Measurements from ENCODE around the gene RAP1GDS1.
"Not testable (repeated sequence)": the region's sequence is repeated elsewhere in the genome, so short reads cannot be mapped to it uniquely, and the experiment has no call there.

RAP1GDS1 gene

DNA sequence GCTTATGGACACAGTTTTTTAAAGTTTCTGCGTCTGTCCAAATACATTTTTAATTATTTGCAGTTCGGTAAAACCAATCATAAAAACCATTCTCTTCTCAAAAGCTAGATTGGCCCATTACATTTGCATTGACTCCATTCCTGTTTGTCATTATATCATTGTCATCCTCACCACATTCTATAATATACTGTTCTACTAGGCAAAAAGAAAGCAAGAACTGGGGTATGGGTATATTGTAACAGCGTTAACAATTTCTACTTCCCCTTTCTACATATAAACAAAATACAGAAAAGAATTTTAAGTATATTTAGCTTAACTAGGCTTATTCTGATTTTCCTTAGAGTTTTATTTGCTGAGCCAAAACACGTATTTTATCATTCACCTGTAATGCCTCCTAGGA, 91.8 kb downstream of the RAP1GDS1 start:
- DNase-seq (ENCODE audit: low read depth) = no peak

DNA sequence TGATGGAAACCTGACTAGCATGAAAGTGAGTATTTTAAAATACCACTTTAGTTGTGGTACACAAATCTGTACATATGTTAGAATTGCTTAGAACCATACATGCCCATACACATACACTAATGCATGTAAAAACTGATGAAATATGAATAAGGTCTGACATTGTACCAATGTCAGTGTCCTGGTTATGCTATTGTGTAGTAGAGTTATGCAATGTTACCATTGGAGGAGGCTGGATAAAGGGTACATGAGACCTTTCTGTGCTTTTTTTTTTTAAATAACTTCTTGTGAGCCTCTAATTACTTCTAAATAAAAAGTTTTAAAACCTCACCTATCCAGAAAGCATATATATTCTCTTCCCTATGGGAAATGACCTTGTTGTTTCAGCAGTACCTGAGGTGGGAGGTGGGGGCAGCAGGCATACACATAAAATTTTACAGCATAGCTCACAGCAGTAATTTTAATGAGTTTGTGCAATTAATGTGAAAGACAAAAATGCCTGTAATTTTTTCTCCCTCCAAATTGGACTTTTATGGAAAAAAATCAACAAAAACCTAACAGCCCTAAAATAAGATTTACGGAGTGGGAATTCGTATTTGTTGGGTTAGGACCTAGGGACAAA, 97.6 kb downstream of the RAP1GDS1 start:
- no peak for DNase-seq (ENCODE audit: low read depth)

DNA sequence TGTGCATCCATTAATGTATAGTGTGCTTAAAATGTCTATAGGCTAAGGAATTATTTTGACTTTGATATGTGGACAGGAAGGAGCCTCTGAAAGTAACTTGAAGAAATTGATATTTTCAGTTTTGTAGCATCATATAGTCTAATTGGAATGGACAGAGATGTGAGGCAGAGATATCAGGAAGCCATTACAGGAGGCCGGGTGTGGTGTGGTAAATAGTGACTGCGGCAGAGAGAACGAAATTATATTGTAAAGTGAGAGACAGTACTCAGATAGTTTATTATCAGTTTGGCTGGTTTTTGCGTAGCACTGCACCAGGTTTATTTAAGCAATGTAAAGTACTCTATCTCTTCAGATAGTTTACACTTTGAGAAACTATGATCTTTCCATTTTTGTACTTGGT, 98.5 kb downstream of the RAP1GDS1 start:
- DNase-seq (ENCODE audit: low read depth) = no peak

DNA sequence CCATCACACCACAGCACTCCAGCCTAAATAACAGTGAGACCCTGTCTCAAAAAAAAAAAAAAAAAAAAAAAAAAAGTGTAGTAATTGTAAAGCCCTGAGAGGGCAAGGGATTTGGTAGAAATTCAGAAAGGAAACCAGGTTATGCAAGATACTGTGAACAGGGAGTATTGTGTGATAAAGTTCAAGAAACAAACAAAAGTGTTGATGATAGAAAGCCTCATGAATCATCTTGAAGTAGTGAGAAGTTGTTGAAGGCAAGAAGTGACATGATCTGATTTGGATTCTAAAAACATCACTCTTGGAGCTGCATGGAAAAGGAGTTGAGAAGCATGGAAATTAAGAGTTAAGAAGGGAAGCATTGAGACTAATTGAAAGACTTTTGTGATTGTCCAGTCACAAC, 102.2 kb downstream of the RAP1GDS1 start:
- DNase-seq (ENCODE audit: low read depth) = no peak

DNA sequence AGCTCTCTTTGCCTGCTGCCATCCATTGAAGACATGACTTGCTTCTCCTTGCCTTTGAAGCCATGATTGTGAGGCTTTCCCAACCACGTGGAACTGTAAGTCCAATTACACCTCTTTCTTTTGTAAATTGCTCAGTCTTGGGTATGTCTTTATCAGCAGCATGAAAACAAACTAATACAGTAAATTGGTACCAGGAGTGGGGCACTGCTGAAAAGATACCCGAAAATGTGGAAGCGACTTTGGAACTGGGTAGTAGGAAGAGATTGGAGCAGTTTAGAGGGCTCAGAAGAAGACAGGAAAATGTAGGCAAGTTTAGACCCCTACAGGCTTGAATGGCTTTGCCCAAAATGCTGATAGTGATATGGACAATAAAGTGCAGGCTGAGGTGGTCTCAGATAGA, 105.1 kb downstream of the RAP1GDS1 start:
- DNase-seq (ENCODE audit: low read depth) = not testable (repeated sequence)

DNA sequence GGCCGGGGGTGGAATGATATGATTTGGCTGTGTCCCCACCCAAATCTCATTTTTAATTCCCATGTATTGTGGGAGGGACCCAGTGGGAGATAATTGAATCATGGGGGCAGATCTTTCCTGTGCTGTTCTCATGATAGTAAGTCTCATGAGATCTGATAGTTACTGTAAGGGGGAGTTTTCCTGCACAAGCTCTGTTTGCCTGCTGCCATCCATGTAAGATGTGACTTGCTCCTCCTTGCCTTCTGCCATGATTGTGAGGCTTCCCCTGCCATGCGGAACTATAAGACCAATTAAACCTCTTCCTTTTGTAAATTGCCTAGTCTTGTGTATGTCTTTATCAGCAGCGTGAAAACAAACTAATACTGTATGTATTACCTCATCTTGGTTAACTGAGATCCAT, 106.8 kb downstream of the RAP1GDS1 start:
- not testable (repeated sequence) for DNase-seq (ENCODE audit: low read depth)

DNA sequence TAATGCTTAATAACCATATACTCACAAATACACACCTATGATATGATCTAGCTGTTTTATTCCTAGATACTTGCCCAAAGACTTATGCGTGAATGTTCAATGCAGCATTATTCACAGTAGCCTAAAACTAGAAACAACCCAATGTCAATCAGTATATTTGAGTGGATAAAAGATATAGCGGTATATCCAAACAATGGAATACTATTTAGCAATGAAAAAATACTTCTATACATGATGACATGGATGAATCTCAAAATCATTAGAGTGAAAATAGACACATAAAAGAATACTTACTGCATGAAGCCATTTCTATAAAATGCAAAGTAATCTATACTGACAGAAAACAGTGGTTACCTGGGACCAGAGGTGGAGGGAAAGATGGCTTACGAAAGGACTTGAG, 108.1 kb downstream of the RAP1GDS1 start:
- DNase-seq (ENCODE audit: low read depth) = no peak

DNA sequence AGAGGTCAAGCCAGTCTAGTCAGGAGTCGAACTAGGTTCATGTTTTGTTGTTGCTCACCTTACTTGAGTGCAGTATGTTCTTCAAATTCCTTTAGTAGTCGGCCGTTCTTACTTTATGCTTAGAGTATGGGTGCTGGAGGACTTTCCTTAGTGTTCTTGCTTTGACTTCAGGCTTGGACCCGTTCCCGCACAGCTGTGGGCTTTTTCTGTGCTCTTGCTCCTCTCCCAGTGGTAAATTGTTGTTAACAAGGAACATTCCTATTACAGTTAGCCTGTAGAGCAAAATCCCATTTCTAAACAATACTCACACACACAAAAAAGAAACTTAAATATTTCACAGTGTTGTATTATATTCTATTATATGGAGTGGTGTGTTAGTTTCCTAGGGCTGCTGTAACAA, 113.5 kb downstream of the RAP1GDS1 start:
- no peak for DNase-seq (ENCODE audit: low read depth)

DNA sequence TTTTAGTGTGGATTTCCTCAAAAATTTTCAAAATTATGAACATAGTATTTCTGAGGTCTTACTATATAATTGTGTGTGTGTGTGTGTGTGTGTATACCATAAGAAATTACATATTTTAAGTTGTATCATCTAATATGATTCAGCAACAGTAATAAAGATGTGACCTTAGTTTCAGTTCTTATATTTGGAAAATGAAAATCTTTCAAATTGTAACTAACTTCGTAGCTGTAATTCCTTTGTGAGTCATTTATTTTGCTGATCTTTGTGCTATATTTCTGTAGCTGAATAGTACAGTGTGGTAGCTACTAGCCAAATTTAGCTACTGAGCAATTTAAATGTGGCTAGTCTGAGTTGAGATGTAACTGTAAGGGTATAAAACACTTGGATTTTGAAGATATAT, 116.4 kb downstream of the RAP1GDS1 start:
- no peak for DNase-seq (ENCODE audit: low read depth)

DNA sequence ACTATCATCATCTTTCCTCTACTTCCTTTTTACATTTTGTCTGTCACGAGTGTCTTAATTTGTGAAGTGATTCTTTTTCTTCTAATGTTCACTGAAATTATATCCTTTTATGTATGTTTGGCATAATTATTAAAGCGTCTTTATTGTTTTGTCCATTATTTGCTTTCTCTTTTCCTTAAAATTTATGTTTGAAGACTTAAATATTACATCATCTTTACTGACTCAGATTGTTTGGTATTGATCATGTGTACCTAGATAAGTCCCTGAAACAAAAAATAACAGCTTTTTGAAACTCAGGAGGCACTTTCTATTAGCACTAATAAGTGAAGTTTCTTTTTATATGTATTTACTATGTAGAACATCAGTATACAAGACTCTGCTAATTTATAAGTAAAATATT, 120.1 kb downstream of the RAP1GDS1 start:
- no peak for DNase-seq (ENCODE audit: low read depth)

DNA sequence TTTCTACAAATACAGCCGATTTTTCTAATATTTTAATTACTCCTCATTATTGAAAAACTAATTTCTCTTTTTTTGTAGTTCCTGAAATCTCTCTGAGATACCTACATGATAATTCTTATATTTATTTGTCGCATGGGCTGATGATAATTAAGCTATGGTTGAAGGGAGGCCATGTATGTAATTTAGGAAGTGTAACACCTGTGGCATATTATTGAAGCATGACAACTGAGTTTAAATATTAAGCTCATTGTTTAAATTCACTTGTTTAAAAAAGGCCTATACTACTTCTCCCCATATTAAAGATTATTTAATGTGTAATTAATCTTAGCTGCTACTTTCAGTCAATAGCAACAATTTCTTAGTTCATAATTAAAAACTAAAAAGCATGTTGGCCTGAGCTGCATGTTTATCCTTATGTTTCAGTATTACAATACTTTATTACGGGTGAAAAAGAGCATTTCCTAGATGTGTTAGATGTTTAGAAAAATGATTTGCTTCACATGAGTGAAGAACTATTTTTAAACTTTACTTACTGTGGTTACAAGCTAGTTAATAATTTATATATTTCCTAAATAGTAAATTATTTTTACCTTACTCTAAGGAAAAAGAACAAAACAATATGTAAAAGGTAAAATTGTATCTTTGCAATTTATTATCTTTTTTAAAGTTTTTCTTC, 122.4 kb downstream of the RAP1GDS1 start:
- DNase-seq (ENCODE audit: low read depth) = no peak

DNA sequence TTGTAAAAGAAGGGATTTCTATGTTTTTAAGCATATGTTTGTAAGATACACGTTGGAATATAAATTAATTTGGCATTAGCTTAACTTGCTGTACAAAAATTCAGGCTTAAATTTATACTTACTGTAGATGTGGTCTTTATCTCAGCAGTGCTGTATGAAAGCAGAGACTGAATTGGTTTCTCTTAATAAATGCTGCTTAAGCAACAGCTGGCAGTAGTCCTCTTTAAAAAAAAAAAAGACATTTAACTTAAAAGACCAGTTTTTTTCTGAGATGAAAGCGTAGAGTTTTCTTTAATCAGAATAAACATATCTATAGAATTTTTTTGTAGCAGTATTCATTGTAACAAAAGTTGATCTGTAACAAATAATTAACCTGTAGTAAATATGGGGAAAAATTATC, 124.6 kb downstream of the RAP1GDS1 start:
- no peak for DNase-seq (ENCODE audit: low read depth)

DNA sequence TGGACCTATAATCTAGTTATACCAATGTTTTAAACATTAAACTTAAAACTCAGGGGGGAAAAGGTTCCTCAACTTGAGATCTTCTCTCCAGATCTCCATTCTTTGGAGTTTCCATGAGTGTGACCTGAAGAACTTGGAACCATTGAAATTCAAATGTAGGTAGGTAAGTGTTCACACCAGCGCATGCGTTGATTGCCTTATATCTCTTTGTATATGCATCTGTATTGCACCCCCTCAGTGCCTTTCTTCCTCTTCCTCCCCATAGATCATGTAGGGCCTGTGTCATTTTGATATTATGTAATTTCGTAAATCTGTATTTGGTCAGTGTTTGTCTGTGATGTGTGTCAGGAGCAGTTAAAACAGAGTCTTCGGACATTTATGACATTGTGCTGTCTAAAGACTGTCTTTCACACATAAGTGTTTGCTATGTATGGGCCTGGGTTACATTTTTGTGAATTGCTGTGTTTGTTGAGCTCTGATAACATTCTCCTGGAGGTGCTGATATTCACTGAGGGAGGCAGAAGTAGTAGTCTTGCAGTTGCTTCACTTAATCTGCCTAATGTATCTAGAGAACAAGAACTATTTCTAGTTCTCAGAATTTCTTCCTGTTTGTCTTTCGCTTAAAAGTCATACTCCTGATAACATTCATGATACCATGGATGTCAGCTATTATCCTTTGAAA, 126.3 kb downstream of the RAP1GDS1 start:
- no peak for DNase-seq (ENCODE audit: low read depth)

DNA sequence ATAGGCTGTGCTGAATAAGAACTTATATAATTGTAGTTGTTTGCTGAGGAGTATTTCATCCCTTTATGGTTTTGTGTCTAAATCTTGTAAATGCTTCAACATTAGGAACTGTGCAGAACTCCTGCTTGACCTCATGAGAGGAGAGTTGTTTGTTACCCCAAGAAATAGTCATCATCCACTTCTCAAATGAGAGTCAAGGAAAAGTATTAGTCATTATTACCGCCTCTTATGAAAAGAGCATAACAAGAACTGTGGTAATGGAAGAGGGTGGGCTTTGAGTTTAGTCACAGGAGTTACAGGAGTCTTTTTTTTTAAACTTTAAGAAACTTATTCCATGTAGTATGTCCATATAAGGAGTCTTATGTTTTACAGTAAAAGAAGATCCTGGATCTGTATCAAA, 132.9 kb downstream of the RAP1GDS1 start:
- no peak for DNase-seq (ENCODE audit: low read depth)

DNA sequence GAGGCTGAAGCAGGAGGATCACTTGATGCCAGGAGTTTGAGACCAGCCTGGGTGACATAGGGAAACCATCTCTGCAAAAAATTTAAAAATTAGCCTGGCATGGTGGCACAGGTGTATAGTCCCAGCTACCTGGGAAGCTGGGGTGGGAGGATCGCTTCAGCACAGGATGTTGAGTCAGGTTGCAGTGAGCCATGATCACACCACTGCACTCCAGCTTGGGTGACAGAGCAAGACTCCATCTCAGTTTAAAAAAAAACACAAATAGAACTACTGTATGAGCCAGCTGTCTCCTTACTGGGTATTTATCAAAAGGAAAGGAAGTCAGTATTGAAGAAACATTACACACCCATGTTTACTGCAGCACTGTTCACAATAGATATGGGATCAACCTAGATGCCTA, 138.7 kb downstream of the RAP1GDS1 start:
- no peak for DNase-seq (ENCODE audit: low read depth)

DNA sequence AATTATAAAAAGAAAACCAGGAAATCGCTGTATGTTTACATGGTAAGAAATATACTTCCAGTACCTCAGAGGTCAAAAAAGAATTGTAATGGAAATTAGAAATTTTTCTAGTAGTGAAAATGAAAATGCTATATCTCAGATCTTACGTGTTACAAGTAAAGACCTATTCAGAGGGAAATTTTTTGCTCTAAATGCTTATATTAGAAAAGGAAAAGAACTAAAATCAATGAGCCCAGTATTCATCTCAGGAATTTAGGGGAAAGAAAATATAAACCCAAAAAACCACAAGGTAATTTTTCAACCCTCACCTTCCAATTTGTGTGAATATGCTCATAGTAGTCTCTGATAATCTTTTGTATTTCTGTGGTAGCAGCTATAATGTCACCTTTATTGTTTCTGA, 145.6 kb downstream of the RAP1GDS1 start:
- no peak for DNase-seq (ENCODE audit: low read depth)

DNA sequence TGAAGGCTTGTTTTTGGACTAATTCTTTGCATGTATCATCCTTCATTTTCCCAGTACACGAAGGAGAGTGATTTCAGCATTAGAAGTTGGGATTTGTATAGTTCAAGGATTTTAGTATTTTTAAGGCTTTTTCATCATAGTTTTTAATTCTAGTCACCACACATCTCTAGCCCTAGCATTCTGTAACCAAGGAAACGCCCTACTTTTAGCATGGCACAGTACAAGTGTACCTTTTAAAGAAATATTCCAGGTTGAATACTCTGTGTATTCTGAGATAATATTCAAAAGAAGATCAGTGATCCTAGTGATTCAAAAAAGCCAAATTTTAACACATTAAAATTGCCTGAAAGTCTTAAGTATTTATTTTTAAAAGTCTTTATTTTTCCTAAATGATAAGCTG, 150.5 kb downstream of the RAP1GDS1 start:
- no peak for DNase-seq (ENCODE audit: low read depth)

DNA sequence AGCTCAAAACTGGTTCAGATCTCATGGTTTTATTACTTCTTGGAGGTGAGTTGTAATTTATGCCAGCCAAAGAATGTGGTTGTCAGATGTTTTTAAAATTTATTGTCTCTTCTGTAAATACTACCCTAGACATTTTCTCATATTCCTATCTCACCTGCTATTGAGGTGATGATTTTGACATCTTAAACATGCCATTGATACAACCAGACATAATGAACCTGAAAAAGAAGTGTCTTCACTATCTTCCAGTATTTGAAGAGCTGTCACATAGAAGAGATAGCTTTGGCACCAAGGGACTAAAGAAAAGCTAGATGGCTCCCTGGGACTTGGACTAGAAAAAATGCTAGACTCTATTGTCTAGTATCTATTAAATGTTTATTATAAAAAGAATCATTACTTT, 155.7 kb downstream of the RAP1GDS1 start:
- DNase-seq (ENCODE audit: low read depth) = no peak

DNA sequence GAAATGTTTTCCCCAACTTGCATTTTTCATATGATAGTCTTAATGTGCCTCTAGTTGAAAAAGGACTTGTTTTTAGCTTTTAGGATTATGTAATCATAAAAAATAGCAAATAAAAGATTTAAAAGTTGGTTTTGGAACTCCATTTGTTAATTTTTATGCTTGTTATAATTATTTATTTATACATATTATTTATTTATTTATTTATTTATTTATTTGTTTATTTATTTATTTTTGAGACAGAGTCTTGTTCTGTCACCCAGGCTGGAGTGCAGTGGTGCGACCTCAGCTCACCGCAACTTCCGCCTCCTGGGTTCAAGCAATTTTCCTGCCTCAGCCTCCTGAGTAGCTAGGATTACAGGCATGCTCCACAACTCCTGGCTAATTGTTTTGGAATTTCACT, 159.0 kb downstream of the RAP1GDS1 start:
- DNase-seq (ENCODE audit: low read depth) = not testable (repeated sequence)

DNA sequence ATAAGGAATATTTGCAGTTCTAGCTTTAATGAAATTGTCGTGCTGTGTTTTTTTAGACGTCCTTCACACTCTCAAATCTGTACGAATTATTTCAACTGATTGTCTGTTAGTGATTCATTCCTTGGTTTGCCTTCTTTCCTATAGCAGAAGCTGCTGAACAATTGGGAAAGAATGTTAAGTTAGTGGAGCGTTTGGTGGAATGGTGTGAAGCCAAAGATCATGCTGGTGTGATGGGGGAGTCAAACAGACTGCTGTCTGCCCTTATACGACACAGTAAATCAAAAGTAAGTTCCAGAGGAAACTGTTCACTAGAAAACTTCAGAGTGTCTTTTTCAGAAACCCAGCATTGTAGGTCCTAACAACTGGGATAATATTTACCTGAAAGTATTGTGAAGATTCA, 159.9 kb downstream of the RAP1GDS1 start:
- DNase-seq (ENCODE audit: low read depth) = no peak

DNA sequence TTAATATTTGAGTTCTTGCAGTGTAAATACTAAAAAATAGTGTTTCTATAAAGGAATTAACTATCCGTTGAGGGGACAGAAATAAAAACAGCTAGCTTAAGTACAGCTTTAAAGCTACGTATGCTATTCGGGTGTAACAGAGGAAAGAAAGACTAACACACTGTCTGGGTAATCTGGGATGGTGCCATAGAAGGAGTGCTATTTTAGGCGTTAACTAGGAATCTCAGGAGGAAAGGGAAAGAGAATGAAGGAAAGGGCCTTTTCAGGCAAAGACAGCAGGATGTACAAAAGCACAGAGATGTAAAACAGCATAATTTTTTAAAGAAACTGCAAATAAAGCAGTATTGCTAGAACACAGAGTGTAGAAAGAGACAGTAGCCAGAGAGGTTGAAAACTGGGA, 161.8 kb downstream of the RAP1GDS1 start:
- no peak for DNase-seq (ENCODE audit: low read depth)

DNA sequence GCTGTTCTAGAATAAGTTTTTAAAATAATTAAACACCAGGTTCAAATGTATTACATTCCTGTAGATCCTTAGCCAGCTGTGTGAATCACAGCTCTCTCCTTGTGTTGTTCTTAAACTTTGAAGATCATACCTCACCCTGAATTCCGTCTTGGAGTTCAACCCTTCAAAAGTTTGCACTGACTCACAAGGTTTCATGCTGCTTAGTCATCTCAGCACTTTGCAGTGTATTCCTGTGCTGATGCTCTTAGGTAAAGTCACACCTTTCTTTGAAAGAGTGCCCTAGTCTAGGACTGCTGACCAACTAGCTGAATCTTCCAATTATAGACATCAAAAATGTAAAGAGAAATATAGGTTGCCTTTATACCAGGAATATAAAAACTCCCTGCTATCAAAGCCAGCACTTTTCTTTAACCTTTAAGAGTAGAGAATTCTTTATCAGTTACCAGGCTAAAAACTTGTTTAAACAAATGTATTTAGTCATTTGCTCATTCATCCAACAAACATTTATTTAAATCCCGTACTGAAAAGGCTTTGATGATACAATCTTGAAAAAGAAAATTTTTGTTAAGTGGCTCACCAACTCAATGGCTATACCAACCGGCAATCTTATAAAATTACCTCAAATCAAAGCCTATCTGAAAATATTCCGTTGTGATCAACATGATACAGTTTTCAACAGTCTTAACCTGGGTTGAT, 169.7 kb downstream of the RAP1GDS1 start:
- DNase-seq (ENCODE audit: low read depth) = peak; percentile 88

DNA sequence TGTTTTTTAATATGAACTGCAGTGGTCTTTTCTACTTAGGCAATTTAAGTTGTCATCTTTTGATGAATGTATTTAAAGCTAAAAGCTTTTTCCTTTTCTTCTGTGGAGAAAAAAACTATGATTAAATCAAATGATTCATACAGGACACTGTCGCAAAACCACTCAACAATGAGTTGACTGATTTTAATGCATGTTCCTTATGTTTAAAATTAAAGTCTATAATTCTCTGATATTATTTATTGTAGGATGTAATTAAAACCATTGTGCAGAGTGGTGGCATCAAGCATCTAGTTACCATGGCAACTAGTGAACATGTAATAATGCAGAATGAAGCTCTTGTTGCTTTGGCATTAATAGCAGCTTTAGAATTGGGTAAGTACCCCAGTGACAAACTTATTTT, 172.5 kb downstream of the RAP1GDS1 start:
- no peak for DNase-seq (ENCODE audit: low read depth)

Data from HS-5 (cell line).